Caco-2 (cell line): ENCODE data around the gene CDH2. TPM values are rescaled to one million over a fixed set of nuclear protein-coding genes. Genes with fewer than 3 reads are reported as not detected.

ENCODE experiments used
- BruUV-seq: library from RNA; stranded (reverse); fragments of 400-500 nt; replicated peaks from 2 replicates; lab custom pipeline; 2021; lab: Mats Ljungman, UMichigan
- CTCF ChIA-PET: fragments of 300-600 bp; sonication (Branson Sonifier 250); formaldehyde crosslinking; loops from one replicate; lab custom pipeline; 2022; ENCODE audit warnings: antibody characterized with exemption; lab: Charles Lee
- POLR2A ChIA-PET: fragments of 300-600 bp; sonication (Branson Sonifier 250); formaldehyde crosslinking; loops from one replicate; lab custom pipeline; 2022; ENCODE audit warnings: antibody characterized with exemption; lab: Charles Lee
- DNase-seq, 2 experiments: peaks; one replicate each; pipeline versions ENCODE4 v3.0.0 to v3.0.0-alpha.2; 2020 to 2022
- H3K27me3 ChIP-seq: replicated peaks from 2 replicates; pipeline ENCODE4 v1.6.0; 2011; ENCODE audit warnings: low read length; ENCODE audit not compliant: control insufficient read depth, insufficient read depth
- H3K36me3 ChIP-seq: 2 replicates; pipeline ENCODE4 v1.5.1; 2011; ENCODE audit warnings: low read length; ENCODE audit not compliant: control insufficient read depth, insufficient read depth
- H3K4me1 ChIP-seq: fragments of 250-450 bp; sonication (Bioruptor Pico); 2 replicates; pipeline ENCODE4 v1.5.1; 2020; ENCODE audit warnings: mild to moderate bottlenecking
- H3K4me3 ChIP-seq: 2 replicates; pipeline ENCODE4 v1.5.1; 2011; ENCODE audit warnings: low read depth, mild to moderate bottlenecking, control low read depth, low read length
- H3K9me3 ChIP-seq: fragments of 250-450 bp; sonication (Bioruptor Pico); 2 replicates; pipeline ENCODE4 v1.5.1; 2020; ENCODE audit warnings: mild to moderate bottlenecking, moderate library complexity
- H3K27ac Mint-ChIP-seq: one replicate; pipeline ENCODE4 v1.8.0; 2022; ENCODE audit warnings: mixed read lengths; ENCODE audit not compliant: unreplicated experiment
- H3K27me3 Mint-ChIP-seq: one replicate; pipeline ENCODE4 v1.8.0; 2022; ENCODE audit warnings: mixed read lengths; ENCODE audit not compliant: insufficient read depth, unreplicated experiment
- H3K36me3 Mint-ChIP-seq: one replicate; pipeline ENCODE4 v1.8.0; 2022; ENCODE audit warnings: mild to moderate bottlenecking, mixed read lengths; ENCODE audit not compliant: insufficient read depth, unreplicated experiment
- H3K4me1 Mint-ChIP-seq: one replicate; pipeline ENCODE4 v1.8.0; 2022; ENCODE audit warnings: low read depth, mixed read lengths; ENCODE audit not compliant: unreplicated experiment
- H3K4me3 Mint-ChIP-seq: one replicate; pipeline ENCODE4 v1.8.0; 2022; ENCODE audit warnings: mild to moderate bottlenecking, moderate library complexity, mixed read lengths; ENCODE audit not compliant: unreplicated experiment
- H3K9me3 Mint-ChIP-seq: one replicate; pipeline ENCODE4 v1.8.0; 2022; ENCODE audit warnings: mixed read lengths; ENCODE audit not compliant: unreplicated experiment
- intact Hi-C: fragments of 100-400 bp; cut with micrococcal nuclease; formaldehyde crosslinking; loops from one replicate; pipeline ENCODE4 v1.10.0; 2022; ENCODE audit not compliant: unreplicated experiment
- total RNA-seq: library from RNA; stranded (reverse); gene quantifications from 2 replicates; pipeline ENCODE4 v1.2.3, GENCODE V29; 2022
- TF ChIP-seq, protein P1 (sequence below), 2 experiments: fragments of 200-600 bp in 1 of 2; IDR thresholded peaks; 1 replicate in 1 of 2; 2 replicates in 1 of 2; pipeline versions ENCODE4 v1.5.1 to v1.8.0; 2011 to 2022; ENCODE audit warnings: antibody characterized with exemption in 1 of 2, control low read depth in 1 of 2, inconsistent platforms in 1 of 2, low read depth in 1 of 2, low read length in 1 of 2, mild to moderate bottlenecking in 1 of 2, moderate library complexity in 1 of 2; ENCODE audit not compliant: insufficient read depth in 1 of 2, severe bottlenecking in 1 of 2, unreplicated experiment in 1 of 2

CDH2 gene
- total RNA-seq, 1 experiment from 2014 or later = 1.4 TPM

DNA sequence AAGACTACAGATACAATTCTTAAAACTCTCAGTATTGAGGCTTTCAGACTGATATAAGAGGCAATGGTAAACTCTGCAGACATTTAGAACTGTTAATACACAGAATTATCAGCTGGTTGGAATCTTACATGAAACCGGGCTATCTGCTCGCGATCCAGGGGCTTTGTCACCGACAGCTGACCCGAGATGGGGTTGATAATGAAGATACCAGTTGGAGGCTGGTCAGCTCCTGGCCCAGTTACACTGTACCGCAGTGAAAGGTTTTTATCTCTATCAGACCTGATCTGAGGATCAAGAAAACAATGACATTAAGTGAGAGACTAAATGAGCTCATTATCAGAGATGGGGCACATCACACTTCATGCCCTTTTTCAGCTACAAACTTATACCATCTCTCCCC, 167.3 kb downstream of the CDH2 start:
- H3K9me3 Mint-ChIP-seq = no peaks in the 10 kb centered on the region
- no peaks in the 10 kb centered on the region for H3K27me3 ChIP-seq
- H3K27me3 Mint-ChIP-seq = no peaks in the 10 kb centered on the region
- no peak for DNase-seq
- no TSS peak for BruUV-seq
- ChIA-PET CTCF (no interaction called here), POLR2A (no interaction called here)
- H3K27ac Mint-ChIP-seq = no peak overlapping the region
- TF ChIP-seq, protein P1, sequence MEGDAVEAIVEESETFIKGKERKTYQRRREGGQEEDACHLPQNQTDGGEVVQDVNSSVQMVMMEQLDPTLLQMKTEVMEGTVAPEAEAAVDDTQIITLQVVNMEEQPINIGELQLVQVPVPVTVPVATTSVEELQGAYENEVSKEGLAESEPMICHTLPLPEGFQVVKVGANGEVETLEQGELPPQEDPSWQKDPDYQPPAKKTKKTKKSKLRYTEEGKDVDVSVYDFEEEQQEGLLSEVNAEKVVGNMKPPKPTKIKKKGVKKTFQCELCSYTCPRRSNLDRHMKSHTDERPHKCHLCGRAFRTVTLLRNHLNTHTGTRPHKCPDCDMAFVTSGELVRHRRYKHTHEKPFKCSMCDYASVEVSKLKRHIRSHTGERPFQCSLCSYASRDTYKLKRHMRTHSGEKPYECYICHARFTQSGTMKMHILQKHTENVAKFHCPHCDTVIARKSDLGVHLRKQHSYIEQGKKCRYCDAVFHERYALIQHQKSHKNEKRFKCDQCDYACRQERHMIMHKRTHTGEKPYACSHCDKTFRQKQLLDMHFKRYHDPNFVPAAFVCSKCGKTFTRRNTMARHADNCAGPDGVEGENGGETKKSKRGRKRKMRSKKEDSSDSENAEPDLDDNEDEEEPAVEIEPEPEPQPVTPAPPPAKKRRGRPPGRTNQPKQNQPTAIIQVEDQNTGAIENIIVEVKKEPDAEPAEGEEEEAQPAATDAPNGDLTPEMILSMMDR (IDR thresholded peaks at IDR 0.05; ENCODE audit: insufficient read depth in 1 of 2, low read depth in 1 of 2, low read length in 1 of 2, severe bottlenecking in 1 of 2, unreplicated experiment in 1 of 2) = no peak
- H3K9me3 ChIP-seq = no peaks in the 10 kb centered on the region
- H3K4me3 Mint-ChIP-seq = no peak overlapping the region
- H3K4me3 ChIP-seq = no peak overlapping the region
- H3K36me3 ChIP-seq = no peaks in the 10 kb centered on the region
- no peaks in the 10 kb centered on the region for H3K36me3 Mint-ChIP-seq
- no peaks in the 10 kb centered on the region for H3K4me1 Mint-ChIP-seq
- H3K4me1 ChIP-seq = no peaks in the 10 kb centered on the region
- intact Hi-C loops = no loop called here

DNA sequence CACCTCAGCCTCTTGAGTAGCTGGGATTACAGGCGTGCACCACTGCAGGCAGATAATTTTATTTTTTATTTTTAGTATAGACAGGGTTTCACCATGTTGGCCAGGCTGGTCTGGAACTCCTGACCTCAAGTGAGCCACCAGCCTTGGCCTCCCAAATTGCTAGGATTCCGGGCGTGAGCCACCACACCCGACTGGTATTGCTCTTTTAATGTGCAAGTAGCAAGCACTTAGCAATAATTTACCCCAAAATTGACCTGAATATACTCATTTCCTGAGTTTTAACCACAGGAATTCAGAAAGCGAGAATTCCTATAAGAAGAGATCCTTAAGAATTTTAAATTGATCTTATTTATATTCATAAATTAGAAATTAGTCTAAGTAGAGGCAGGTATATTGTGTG, 169.1 kb downstream of the CDH2 start:
- no peaks in the 10 kb centered on the region for H3K36me3 ChIP-seq
- CTCF ChIA-PET = no interaction called here
- no peaks in the 10 kb centered on the region for H3K4me1 ChIP-seq
- H3K27me3 ChIP-seq = no peaks in the 10 kb centered on the region
- H3K36me3 Mint-ChIP-seq = no peaks in the 10 kb centered on the region
- H3K9me3 ChIP-seq = no peaks in the 10 kb centered on the region
- POLR2A ChIA-PET = no interaction called here
- TF ChIP-seq, protein P1 (IDR thresholded peaks at IDR 0.05; ENCODE audit: insufficient read depth in 1 of 2, low read depth in 1 of 2, low read length in 1 of 2, severe bottlenecking in 1 of 2, unreplicated experiment in 1 of 2) = no peak
- H3K9me3 Mint-ChIP-seq = no peaks in the 10 kb centered on the region
- H3K4me3 ChIP-seq = no peak overlapping the region
- H3K4me1 Mint-ChIP-seq = no peaks in the 10 kb centered on the region
- no peak for DNase-seq
- intact Hi-C loops = no loop called here
- H3K27me3 Mint-ChIP-seq = no peaks in the 10 kb centered on the region
- no peak overlapping the region for H3K4me3 Mint-ChIP-seq
- no TSS peak for BruUV-seq
- no peak overlapping the region for H3K27ac Mint-ChIP-seq

DNA sequence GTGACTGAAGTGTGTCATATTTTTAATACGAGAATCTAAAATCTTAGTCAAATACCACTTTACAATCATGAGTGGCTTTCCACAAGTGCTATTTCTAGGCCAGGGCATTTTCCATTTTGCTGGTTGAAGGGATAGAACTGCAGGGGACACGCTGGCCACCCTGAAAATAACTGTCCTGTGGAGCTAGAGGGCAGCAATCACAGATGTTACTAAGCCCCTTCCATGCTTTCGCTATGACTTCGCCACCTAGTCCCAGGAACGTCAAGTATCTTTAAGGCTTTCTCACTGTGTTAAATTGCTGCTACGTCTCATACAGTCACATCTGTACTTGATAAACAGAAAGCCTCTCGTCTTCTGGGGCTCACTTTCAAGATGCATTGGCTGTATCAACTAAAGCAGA, 171.8 kb downstream of the CDH2 start:
- no peaks in the 10 kb centered on the region for H3K9me3 Mint-ChIP-seq
- H3K27me3 Mint-ChIP-seq = no peaks in the 10 kb centered on the region
- H3K4me1 Mint-ChIP-seq = no peaks in the 10 kb centered on the region
- no peaks in the 10 kb centered on the region for H3K9me3 ChIP-seq
- H3K36me3 ChIP-seq = no peaks in the 10 kb centered on the region
- no peak for DNase-seq
- TF ChIP-seq, protein P1 (IDR thresholded peaks at IDR 0.05; ENCODE audit: insufficient read depth in 1 of 2, low read depth in 1 of 2, low read length in 1 of 2, severe bottlenecking in 1 of 2, unreplicated experiment in 1 of 2) = no peak
- ChIA-PET CTCF (no interaction called here), POLR2A (no interaction called here)
- no TSS peak for BruUV-seq
- H3K27me3 ChIP-seq = no peaks in the 10 kb centered on the region
- no peaks in the 10 kb centered on the region for H3K4me1 ChIP-seq
- H3K4me3 Mint-ChIP-seq = no peak overlapping the region
- H3K4me3 ChIP-seq = no peak overlapping the region
- intact Hi-C loops = no loop called here
- H3K36me3 Mint-ChIP-seq = no peaks in the 10 kb centered on the region
- H3K27ac Mint-ChIP-seq = no peak overlapping the region
